HG03135 (cell line): ENCODE data around the gene RITA1.

Experiments used
- ATAC-seq: cut with Tn5 transposase; IDR thresholded peaks from one replicate; pipeline ENCODE4 v1.9.1; 2021; ENCODE audit warnings: mild to moderate bottlenecking, moderate library complexity; ENCODE audit not compliant: unreplicated experiment

Gene RITA1

DNA sequence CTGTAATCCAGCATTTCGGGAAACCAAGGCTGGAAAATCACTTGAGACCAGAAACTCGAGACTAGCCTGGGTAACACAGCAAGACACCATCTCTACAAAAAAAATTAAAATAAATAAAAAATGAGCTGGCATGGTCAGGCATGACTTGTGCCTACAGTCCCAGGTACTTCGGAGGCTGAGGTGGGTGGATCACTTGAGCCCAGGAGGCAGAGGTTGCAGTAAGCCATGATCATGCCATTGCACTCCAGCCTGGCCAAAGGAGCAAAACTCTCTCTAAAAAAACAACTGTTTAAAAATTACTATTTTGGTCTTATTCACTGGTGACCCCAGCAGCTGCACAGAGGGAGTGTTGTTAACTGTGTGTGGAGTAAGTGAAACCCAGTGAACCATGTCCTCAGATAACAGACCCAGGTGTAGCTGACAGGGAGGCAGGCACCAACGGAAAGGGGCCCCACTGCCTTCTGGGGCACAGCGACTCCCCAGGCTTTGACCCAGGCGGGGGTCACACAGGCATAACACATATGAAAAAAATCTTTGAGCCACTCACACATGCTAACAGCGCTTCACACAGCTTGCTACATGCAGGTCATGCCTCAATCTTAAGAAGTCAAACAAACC lies 12.3 kb upstream of the RITA1 start:
- peak; percentile 54 for ATAC-seq

DNA sequence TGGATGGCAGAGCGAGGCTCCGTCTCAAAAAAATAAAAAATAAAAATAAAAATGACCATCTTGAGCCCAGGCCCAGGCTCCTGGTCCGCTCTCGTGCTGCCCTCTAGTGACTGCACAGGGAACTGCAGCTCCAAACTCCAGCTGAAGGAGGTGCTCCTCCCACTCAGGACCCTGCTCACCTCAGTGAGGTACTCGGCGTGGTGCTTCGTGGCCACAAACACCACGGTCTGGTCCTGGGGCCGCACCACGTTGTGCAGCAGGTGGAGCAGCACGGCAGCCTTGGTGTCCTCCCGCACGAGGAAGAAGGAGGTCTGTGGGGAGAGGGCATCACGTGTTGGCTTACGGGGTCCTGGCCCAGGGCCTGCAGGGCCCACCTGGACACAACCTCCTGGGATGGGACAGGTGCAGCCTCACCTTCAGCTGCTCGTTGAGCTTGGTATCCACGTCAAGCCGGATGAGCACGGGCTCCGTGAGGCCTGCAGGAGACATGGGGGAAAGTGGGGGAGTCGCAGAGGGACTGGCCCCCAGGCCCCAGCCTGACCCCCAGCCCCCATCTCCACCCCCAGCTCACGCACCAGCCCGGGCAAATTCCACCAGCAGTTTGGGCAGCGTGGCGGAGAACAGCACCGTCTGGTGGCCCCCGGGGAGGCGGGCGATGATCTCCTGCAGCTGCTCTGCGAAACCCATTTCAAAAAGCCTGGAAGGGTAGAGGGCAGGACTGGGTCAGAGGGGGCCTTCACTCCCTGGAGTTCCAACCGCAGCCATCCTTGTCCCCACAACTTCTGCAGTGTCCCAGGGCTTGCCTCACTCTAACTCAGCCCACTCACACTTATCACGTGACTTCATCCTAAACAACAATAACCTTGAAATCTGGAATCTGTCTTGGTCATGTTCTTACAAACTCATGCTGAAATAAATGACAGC lies 10.8 kb upstream of the RITA1 start:
- ATAC-seq: peak; percentile 56

DNA sequence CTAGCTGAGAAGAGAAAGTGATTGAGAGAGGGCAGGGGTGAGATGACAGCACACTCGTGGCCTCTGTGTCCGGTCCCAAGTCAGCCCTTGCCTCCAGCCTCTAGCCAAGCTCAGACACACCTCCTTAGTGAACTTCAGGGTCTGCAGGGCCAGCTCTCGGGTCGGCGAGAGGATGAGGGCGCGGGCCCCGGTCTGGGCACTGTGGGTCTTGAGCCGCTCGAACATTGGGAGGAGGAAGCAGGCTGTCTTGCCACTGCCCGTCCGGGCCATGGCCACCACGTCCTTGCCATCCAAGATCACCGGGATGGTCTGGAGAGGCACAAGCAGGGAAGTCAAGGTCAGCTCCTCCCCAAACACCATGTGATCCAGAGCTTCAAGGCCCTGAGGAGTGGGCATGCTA lies 6.5 kb upstream of the RITA1 start:
- no peak for ATAC-seq

DNA sequence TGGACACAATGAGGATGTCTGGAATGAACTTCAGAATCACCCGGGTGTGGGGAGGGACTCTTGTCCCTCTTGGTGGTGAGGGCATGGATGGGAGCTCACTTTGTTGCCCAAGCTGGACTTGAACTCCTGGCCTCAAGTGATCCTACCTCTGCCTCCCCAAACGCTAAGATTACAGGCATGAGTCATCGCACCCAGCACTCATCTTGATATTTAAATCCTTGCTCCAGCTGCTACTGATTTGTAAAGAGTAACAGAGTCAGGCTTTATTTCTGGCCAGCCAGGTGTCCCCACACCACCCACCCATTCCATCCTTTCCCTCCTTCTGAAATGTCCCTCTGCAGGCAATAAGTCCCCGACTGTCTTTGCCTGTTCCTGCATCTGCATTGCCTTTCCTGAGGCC lies 5.2 kb upstream of the RITA1 start:
- ATAC-seq: no peak

DNA sequence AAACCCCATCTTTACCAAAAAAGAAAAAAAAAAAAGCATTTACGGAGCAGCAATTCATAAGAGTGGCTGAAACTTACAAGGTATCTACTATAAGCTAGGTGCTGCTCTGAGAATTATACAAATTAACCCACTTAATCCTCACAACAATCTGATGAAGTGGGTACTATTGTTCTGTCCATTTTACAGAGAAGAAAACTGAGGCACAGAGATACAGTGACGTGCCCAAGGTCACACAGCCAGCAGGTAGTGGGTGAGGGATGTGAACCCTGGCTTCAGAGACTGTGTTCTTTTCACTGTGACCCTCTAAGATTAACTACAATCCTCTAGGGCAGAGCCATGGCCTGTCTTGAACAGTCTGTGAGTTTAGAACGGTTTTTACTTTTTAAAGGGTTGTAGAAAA lies 3.5 kb upstream of the RITA1 start:
- no peak for ATAC-seq

DNA sequence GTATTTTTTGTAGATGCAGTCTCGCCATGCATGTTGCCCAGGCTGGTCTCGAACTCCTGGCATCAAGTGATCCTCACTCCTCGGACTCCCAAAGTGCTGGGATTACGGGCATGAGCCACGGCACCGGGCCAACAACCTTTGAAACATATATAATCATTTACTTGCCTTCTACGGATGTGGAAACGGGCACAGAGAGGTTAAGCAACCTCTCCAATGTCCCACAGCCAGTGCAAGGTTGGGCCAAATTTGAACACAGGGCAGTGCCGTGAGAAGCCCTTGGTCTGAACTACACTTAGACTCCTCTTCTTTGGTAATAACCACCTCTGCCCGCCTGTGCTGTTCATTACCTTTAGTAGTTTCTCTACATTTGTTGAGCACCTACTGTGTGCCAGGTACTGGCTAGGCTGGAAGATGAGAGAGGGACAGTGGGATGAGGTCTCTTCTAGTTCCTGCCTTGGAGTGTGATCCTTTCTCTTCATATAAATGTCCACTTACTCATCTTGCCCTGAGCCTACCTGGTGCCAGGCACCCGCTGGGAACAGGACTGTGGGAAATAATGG lies 2.4 kb upstream of the RITA1 start:
- ATAC-seq: no peak

DNA sequence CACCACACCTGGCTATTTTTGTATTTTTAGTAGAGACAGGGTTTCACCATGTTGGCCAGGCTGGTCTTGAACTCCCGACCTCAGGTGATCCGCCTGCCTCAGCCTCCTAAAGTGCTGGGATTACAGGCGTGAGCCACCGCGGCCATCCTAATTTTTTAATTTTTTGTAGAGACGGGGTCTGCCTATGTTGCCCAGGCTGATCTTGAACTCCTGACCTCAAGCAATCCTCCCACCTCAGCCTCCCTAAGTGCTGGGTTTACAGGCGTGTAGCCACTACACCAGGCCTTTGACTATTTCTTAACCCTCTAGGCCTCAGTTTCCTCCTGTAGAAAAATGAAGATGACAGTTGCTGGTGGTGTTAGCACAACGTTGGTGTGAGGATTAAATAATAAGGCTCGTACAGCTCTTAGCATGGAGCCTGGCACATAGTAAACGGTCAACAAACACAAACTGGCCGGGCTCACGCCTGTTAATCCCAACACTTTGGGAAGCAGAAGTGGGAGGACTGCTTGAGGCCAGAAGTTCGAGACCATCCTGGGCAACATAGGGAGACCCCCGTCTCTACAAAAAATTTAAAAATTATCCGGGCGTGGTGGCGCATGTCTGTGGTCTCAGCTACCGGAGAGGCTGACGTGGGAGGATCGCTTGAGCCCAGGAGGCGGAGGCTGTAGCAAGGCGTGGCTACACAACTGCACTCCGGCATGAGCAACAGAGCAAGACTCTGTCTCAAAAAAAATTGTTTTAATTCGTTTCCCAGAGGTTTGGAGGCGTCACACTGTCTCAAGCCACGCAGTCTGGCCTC lies 1.2 kb upstream of the RITA1 start:
- peak; percentile 56 for ATAC-seq

DNA sequence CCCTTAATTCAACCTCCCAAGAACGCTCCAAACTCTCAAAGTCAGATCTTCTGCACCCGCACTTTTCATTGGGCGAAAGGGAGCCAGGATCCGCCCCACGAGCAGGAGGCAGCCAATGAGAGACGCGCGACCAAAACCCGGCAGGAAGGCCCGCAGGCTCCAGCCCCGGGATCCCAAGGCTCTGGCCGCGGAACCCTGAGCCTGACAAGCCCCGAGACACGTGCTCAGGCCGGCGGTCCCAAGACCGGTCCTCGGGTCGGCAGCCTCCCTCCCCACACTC lies 681 bp upstream of the RITA1 start:
- peak; percentile 80 for ATAC-seq

DNA sequence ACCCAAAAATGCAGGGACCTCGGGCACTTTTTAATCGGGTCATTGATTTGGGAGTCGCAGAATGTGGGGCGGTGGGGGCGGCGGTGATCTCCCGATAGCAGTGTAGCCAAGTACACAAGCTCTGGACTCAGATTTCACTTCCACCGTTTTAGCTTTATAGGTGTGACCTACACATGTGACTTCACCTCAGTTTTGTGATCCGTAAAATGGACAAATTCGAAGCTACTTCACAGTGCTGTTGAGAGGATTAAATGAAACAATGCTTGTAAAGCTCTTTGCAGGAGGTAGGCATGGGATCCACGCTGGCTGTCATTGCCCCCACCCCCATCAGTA lies 478 bp downstream of the RITA1 start:
- ATAC-seq: no peak

DNA sequence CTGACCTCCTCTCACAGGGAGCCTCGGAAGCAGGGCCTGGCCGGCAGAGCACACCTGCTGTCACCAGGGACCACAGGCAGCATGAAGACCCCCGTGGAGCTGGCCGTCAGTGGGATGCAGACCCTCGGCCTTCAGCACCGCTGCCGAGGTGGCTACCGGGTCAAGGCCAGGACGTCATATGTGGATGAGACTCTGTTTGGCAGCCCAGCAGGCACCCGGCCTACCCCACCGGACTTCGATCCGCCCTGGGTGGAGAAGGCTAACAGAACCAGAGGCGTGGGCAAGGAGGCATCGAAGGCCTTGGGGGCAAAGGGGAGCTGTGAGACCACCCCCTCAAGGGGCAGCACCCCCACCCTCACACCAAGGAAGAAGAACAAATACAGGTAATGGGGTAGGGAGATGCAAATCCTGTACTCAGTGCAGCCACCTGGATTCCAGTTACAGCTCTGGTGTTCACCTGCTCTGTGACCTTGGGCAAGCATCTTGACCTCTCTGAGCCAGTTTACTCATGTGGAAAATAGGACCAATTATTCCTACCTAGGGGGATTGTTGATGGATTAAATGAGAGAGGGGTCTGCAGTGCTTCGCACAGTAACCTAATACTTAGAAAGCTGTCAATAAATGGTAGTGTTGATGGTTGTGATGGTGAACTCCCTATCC lies 1.3 kb downstream of the RITA1 start:
- ATAC-seq: no peak

DNA sequence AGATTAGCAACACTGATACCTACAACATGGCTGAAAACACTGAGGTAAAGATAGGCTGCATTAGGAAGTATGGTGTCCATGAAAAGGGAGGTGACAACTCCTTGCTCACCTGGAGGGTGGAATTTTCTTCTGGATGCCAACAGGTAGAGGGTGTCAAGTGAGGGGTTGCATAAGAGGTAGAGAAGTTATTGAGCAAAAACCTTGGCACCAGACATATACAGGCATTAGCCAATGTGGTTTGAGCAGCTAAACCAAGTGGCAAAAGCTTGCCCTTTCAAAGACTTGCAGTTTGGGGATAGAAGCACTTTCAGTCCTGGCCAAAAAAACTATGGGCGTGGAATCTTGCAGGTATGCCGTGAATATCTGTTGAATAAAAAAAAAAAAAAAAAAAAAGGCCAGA lies 3.8 kb downstream of the RITA1 start:
- ATAC-seq: no peak

DNA sequence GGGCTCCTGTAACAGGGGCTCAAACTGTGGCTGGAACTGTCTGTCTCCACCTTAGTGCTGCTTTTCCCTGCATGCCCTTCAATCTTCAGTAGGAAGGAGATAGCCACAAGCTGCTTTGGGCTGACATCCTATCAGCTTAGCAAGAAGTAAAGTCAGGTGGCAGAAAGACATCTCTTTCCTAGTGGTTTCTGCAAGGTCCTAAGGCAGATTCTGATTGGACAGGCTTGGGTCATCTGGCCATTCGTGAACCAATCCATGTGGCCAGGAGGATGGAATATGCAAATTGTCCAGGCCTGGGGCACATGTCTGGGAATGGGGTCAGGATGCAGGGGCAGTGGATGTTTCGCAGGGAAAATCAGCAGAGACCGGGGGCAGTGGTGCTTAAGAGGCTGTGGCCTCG lies 5.2 kb downstream of the RITA1 start:
- ATAC-seq: no peak

DNA sequence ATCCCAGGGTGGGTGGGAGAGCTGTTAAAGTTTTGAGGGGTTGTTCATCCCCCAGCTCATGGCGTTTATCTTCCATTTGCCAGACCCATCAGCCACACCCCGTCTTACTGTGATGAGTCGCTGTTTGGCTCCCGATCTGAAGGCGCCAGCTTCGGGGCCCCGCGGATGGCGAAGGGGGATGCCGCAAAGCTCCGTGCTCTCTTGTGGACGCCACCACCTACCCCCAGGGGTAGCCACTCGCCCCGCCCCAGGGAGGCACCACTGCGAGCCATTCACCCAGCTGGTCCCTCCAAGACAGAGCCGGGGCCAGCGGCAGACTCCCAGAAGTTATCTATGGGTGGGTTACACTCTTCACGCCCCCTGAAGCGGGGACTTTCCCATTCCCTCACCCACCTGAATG lies 5.7 kb downstream of the RITA1 start:
- ATAC-seq: no peak

DNA sequence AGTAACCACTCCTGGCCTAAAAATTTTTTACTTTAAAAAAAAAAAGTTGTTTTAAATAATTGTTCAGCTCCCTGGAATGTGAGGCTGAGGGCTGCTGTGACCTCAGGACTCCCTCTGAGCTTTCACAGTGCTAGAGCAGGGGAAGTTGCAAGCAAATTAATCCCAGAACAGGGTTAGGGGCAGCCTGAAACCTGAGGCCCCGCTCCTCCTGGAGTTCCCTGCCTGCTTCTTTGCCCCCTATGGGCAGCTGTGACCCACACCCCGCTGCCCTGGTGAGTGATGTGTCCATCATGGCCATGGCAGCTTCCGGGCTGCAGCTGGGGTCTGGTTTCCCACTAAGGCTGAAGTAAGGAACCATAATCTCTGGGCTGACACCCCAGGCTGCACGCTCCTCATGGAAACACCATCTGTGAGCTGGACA lies 9.5 kb downstream of the RITA1 start:
- no peak for ATAC-seq

DNA sequence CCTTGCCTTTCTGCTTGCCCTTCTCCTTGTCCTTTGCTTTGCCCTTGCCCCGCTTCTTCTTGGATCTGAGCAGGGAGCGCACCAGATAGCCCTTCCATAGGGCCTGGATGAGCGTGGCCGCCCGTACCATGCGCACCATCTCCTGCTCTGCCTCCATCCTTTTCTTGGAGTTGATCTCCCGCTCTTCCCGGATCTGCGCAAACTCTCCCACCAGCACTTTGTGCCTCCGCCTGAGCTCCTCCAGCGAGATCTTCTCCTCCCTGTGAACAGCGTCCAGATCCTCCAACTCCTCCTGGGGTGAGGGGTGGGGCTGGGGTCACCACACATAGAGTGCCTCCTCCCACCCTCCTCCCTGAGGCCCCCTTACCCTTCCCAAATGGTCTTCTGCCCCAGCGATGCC lies 10.1 kb downstream of the RITA1 start:
- no peak for ATAC-seq

DNA sequence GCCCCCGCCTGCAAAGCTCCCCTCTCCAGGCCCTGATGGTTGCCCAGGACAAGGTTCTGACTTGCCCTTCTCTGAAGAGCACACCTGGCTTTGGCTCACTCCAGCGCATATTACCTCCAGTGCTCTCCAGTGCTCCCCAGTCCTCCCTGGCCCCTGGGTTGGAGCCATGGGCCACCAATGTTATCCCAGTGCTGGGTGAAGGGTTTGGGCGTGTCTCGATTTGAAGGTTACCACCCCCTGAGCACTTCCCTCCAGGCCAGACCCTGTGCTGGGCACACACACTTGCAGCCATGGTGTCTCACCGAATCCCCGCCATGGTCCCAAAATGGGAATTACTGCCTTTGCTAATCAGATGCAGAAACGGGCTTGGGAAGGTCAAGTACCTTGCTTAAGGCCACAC lies 11.1 kb downstream of the RITA1 start:
- ATAC-seq: no peak

DNA sequence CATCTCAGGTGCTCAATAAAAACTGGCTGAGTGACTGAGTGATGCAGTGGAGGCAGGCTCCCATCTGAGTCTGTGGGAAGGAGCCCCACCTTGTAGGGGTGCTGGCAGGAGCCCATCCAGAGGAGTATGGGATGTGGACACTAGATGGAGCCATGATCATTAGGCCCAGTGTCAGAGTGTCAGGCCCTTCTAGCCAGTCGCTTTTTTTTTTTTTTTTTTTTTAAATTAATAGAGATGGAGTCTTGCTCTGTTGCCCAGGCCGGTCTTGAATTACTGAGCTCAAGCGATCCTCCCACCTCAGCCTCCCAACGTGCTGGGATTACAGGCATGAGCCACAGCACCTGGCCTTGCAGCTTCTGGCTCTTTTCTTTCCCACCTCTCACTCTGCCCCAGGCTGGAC lies 11.5 kb downstream of the RITA1 start:
- ATAC-seq: peak; percentile 69

DNA sequence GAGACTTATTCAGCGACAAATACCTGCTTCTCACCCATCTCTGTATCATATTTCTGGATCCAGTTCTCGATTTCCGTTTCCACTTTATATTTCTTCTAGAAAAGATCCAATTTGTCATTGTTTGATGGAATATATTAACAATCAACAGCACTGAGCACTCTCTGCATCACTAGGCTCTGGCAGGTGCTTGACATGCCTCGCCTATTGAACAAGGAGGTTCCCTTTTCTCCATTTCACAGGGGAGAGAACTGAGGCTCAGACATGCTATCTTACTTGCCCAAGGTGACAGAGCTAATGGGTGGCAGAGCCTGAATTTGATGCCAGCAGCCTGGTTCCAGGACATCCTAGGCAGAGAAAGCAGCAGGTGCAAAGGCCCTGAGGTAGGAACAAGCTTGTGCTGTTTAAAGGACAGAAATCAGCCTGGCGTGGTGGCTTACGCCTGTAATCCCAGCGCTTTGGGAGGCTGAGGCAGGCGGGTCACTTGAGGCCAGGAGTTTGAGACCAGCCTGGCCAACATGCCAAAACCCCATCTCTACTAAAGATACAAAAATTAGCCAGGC lies 12.1 kb downstream of the RITA1 start:
- no peak for ATAC-seq

DNA sequence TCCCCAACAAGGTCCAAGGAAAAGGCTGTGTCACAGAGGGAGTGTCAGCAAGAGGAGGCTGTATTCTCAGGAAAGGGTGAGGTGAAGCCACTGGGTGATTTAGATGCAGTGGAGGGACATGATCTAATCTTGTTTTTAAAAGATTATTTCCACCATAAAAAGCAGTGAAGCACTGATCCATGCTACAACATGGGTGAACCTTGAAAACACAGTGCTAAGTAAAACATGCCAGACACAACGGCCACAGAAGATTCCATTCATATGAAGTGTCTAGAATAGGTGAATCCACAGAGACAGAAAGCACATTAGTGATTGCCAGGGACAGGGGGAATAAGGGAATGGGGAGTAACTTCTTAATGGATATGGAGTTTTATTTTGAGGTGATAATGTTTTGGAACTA lies 12.8 kb downstream of the RITA1 start:
- ATAC-seq: no peak

DNA sequence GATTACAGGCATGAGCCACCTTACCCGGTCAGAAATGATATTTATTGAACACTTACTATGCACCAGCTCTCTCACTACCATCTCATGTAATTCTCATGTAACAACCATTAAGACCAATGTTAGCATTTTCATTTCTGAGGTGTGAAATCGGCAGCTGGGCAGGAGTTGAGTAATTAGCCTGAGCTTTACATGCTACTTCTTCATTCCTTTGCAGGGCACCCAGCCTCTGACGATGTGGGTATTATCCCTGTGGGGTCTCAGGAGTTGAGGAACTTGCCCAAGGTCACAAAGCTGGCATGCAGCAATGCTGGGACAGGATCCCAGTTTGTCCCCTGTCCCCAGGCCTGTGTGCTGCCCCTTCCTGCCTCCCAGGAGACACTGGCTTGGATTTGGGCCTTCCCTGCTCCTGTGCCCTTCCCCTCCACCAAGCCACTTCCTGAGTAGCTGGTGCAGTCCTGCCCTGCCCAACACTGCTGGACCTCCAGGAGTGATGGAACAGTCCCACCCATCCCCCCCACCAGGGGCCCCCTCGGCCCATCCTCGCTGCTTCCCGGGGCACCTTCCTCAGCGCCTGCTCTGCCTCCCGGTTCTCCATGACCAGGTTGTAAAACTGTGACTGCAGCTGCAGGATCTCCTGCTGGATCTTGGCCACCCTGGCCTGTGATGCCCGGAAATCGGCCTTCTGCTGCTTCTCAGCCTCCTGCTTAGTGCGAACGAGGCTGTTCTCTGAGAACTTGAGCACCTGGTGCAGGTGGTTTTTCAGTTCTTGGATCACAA lies 14.7 kb downstream of the RITA1 start:
- ATAC-seq: no peak
